HG02759 (cell line): ENCODE results near the gene GCSAM.
A peak's percentile ranks its signal among the peaks of the same experiment; 100 is the strongest.

Experiments
- ATAC-seq: cut with Tn5 transposase; IDR thresholded peaks from one replicate; pipeline ENCODE4 v1.9.1; 2021; ENCODE audit warnings: mild to moderate bottlenecking, moderate library complexity; ENCODE audit not compliant: unreplicated experiment

Gene GCSAM, protein sequence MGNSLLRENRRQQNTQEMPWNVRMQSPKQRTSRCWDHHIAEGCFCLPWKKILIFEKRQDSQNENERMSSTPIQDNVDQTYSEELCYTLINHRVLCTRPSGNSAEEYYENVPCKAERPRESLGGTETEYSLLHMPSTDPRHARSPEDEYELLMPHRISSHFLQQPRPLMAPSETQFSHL

DNA sequence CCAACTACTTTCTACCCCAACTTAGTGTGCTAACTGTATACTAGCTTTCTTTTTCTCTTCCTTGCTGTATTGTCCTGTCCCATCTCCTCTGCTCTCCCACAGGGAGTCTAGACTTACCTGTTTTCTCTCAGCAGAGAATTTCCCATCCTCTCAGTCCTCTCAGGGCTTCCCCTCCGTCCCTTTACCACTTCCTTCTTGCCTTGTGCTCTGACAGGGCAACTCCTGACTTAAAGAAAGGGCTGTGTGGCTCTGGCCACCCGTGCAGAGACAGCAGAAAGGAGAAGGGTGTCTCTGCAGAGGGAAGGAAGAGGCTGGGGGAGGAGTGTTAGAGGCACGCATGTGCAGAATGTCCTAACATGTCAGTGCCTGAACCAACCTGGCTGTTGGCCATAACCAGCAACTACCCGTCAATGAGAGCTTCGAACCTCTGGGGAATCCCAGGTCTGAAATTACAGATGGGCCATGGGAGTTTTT, at the start of gene GCSAM:
Gene GCSAM, minus strand, starts transcription at position 274 of the 474 bp plus-strand sequence. Its CDS starts 128 bp downstream, at position 146.
- ATAC-seq = peak; percentile 78

DNA sequence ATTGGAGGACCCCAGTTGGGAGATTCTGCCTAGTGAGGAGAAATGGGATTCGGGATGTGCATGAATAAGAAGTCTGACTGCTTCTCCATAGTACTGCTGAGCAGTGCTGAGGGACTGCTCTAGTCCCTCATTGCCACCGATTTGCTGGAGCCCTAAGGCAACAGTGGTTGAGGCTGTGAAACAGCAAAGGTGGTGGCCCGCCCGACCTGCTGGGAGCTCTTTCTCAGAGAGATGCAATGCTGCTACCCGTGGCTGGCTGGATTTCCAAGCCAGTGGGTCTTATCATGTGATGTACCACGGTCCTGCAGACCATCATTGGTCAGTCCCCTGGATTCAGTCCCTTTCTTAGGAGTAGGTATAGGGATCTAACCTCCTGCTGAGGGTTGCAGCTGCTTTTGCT, 42.6 kb upstream of the GCSAM start:
- no peak for ATAC-seq

DNA sequence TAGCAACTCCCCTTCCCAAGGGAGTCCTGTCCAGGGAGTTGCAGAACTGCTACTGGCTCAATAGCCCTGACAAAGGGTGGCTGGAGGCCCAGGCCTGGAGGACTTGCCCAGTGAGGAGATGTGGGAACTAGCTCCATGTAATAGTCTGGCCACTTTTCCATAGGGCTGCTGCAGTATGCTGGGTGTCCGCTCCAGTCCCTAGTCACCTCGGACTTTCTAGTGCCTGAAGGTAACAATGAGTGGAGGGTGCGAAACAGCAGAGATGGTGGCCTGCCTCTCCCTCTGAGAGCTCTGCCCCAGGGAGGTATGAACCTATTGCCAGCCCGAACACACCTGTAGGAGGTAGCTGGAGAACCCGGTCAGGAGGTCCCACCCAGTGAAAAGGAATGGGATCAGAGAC, 42.0 kb upstream of the GCSAM start:
- no peak for ATAC-seq

DNA sequence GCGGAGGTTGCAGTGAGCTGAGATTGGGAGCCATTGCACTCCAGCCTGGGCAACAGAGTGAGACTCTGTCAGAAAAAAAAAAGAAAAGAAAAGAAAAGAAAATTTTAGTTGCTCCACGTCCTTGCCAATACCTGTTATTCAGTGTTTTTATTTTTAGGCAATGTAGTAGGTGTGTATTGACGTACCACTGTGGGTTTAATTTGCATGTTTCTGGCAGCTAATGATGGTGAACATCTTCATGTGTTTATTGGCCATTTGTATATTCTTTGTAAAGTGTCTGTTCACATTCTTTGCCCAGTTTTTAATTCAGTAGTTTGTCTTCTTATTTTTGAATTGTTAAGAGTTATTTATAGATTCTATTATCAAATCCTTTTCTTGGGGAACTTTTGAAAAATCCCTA, 38.1 kb upstream of the GCSAM start:
- no peak for ATAC-seq

DNA sequence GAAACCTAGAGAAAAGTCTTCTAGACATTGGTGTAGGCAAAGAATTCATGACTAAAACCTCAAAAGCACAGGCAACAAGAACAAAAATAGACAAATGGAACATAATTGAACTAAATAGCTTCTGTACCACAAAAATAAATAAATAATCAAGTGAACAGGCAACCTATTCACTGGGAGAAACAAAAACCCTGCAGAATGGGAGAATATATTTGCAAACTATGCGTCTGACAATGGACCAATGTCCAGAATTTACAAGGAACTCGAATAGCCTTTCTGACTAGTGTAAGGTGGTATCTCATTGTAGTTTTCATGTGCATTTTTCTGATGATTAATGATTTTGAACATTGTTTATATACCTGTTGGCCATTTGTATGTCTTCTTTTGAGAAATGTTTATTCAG, 37.0 kb upstream of the GCSAM start:
- no peak for ATAC-seq

DNA sequence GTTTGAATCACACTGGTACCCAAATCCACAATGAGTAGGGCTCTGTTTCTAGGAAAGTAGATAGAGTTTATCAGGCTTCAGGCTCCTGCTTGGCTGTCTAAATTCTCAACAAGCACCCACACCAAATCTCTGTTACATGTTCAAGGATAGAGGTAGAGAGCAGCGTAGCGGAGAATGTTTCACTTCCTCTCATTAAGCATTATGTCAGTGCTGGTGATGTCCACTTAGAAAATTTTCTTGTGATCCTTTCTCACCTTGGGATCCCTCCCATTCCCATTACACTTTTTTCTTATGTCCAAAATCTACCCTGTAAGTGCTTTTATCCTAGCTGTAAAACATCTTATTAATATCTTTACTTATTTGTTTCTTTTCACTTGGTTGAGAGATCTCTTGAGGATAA, 34.7 kb upstream of the GCSAM start:
- no peak for ATAC-seq

DNA sequence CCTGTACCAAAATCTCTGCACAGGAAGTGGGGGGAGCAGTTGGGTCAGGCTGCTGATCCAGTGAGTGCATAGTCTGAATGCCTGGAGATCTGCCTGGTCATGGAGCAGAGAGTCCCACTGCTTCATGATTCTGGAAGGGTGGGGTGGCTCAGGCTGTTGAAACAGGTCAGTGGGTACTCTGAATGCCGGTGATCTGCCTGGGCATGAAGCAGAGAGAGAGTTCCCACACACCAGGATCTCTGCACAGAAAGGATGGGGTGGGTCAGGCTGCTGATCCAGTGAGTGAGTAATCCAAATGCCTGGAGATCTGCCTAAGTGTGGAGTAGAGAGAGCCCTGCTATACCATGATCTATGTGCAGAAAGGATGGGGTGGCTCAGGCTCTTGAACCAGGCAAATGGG, 16.1 kb upstream of the GCSAM start:
- no peak for ATAC-seq

DNA sequence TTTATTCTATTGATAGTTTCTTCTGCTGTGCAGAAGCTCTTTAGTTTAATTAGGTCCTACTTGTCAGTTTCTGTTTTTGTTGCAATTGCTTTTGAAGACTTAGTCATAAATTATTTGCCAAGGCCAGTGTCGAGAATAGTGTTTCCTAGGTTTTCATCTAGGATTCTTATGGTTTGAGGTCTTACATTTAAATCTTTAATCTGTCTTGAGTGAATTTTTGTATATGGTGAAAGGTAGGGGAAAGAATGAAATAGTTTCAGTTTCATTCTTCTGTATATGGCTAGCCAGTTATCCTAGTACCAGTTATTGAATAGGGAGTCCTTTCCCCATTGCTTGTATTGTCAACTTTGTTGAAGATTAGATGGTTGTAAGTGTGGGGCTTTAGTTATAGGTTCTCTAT, 10.6 kb upstream of the GCSAM start:
- no peak for ATAC-seq

DNA sequence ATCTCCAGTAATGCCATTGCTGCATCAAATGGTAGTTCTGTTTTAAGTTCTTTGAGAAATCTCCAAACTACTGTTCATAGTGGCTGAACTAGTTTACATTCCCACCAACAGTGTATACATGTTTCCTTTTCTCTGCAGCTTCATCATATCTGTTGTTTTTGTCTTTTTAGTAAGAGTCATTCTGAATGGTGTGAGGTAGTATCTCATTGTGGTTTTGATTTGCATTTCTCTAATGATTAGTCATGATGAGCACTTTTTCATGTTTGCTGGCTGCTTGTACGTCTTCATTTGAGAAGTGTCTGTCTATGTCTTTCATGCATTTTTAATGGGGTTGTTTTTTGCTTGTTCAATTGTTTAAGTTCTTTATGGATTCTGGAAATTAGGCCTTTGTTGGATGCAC, 10.2 kb upstream of the GCSAM start:
- ATAC-seq = peak; percentile 66

DNA sequence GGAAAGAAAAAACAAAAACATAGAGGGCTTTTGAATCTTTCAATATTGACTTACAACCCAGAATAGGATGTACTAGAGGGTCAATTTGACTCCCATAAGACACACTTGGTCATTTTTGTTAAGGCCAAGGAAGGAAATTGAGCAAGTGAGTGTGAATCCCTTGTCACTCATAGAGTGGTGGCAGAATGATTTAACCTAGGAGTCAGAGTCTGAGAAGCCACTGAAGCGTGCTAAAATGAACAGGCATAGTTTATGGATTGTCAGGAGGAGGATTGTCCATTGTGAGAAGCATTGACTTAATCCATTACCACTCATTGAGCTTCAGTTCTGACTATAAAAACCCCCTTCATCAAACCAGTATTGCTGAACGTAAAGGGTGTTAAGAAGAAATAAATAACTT, 8.2 kb upstream of the GCSAM start:
- no peak for ATAC-seq

DNA sequence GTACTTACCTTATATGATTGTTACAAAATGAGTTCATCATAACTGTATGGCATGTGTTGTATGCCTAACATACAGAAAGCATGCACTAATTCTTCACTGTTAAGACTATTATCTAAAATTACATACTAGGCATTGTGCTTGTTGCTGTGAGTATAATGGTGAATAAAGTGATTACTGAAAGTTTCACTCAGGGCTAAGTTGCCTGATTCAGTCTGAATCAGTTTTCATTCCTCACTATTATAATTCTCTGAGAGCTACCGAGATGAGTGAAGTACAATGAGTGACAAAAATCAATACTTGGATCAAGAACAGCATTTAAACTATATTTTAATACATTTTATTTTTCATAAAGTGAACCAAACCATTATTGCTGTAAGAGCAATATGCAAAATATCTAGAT, 7.5 kb upstream of the GCSAM start:
- ATAC-seq = no peak

DNA sequence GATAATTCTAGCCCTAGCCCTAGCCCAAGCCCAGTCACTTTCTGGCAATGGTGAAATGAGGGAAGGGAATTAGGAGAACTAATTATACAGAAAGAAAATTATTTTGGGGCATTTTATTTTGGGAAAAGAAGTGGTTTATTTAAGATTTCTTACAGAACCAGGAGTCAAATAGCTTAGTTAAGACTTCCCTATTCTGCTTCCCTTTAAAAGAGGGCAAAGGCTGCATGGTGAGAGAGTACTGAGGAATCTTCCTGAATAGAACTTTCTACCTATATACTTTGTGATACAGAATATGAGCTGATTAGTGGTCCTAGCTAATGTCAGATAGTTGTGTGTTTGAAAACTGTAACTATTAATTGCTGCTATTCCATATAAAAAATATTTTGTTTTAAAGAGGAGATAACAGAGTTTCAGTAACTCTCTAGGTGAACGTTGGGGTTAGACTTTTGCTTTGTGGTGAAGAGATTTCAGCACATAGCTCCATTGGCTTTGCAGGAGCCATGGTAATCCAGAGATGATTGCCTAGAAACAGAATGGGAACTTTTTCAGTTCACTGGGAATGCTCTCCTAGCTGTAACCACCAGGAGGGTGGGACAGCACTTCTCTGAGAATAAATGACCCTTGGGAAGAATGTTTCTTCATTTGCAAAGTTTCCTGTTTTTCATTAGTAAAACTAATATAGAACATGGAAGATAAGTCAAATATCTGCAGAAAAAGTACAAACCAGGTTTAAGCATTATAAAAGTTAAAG, 5.3 kb upstream of the GCSAM start:
- no peak for ATAC-seq

DNA sequence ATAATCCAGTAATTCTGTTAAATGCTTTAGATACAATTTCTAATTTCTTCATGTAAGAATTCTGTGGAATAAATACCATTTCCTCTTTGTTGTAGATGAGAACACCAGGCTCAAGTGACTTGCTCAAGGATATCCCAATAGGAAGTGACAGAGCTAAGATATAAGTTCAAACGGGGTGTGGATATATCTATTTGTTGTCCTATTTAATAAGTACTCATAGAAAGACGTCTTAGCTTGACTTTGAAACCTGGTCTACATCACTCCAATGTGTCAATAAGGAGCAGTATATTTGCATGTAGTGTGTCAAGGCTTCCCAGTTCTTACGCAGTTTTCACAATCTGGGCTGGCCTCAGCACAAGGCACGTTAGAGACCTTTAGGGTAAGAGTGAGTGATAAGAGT, 4.7 kb upstream of the GCSAM start:
- no peak for ATAC-seq

DNA sequence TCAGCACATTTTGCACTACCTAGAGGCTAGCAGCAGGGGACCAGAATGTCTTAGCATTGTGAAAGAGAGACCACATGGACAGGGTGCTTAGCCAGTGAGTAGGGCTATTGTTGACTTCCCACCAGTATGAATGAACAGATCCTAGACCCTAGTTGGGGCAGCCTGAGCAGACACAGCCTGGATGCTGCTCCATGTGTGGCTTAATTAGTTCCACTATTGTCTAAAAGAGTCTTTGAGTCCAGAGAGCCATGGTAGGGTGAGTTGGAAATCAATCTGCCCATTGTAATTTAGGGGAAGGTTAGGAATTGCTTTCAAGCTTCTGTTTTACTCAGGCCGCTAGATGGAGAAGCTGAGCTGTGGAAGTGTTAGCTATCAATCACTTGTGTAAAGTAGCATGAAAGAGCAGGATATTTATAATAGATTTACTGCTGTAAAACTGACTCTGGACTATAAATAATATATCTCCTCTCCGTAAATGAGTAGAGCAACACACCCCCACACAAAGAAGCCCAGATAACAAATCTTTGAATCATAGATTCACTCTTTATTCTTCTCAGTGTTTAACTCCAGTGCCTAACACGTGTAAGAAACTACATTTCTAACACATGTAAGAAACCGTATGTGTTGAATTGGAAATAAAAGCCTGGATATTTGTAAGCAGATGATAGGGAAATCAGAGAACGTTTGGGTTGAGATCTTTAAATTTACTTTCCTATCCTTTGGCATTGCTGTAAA, 4.1 kb upstream of the GCSAM start:
- peak; percentile 25 for ATAC-seq

DNA sequence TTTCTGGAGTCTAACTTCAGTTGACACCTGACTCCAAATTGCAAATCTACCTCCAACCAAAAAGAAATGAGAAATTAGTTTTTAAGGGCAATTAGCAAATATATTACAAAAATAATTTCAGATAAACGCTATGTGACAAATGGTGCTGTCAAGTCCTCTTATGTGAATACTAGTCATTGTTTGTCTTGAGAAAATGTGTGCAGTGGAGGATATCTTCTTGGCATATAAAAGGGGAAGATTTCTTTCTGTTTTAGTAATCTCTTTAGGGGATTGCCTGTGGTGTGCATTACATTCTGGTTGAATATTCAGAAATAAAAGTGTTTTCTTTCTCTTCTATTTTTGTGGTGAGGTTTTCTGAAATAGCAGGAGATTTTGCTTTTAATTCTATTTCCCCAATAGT, 3.0 kb upstream of the GCSAM start:
- ATAC-seq = peak; percentile 17

DNA sequence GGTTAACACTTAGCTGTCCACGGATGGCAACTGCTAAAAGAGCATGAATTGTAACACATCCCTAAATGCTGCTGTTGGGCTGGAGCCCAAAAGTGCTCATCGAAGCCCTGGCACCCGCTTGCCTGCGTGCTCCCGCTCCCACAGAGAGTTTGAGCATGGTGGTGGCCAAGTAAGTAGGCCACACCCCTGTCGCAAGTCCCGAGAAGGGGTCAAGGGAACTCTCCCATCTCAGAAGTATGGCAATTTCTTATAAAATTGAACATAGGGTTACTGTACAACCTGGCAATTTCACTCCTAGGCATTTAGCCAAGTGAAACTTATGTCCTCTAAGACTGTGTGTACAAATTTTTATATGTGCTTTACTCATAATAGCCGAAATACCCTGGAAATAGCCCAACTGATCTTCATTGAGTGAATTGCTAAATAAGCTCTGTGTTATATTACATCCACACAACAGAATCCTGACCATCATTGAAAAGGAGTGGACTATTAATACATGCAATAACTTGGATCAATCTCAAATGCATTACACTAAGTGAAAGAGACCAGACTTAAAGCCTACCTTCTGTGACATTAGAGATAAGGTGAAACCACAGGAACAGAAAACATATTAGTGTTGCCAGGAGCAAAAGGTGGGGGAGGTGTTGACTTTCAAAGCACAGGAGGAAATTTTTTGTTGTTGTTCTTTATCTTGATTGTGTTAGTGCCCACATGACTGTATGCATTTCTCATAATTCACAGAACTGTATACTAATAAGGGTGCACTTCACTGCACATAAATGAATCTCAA, 1.5 kb upstream of the GCSAM start:
- no peak for ATAC-seq

DNA sequence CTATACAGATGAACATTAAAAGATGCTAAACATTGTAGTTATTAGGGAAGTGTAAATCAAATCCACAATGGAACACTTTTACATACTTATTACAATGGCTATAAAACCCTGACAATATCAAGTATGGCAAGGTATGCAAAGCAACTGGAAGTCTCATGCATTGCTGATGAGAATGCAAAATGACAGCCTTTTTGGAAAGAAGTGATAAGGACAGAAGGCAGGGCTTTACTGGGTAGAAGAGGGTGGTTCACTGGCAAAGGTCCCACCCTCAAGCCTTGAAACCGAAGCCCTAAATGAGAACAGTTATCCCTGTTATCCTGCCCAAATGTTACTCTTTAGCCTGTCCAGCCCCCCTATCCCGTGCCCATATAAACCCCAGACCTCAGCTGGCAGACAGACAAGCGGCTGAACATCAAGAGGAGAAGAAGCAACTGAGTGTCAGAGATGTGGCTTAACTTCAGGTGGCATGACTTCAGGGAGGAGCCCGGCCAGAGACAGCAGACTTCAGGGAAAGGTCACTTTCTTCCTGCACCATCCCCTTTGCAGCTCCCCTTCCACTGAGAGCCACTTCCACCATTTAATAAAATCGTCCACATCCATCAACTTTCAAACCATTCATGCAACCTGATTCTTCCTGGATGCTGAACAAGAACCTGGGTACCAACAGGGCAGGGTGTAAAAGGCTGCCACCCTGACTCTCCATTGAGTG, 732 bp upstream of the GCSAM start:
- no peak for ATAC-seq

DNA sequence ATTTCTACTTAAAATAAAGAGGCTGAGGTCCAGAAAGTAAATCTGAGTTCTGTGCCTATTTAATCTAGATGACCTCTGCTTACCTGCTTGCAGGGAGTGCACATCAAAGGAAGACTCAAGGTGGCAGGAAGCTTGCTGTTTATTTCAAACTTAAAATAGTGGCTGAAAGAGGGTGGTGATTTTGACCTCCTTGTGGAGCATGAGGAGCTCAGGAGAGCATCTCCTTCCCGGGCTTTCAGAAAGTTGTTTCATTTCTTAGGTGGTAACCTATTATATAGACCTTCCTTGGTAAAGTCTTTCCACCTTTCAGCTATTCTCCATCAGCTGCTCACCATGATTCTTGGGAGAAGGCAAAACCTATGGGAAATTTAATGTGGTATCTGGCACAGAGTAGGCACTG, 494 bp downstream of the GCSAM start:
- peak; percentile 0 for ATAC-seq

DNA sequence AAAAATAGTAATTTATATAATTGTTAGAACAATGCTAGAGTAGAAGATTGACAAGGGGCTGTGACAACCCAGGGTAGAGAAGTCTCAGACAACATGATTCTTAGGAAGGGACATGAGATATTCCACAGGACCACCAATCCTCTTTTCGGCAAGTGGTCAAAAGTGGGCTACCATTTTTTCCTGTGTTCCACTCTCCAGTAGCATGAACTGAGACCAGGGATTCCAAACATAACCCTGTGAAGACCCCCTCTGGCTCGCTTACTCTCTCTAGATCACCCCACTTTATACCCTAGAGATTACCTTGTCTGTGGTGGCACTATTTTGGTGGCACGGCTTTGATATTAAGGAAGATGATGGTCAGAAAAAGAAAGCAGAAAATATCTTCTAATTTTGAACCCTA, 960 bp downstream of the GCSAM start:
- ATAC-seq = no peak

DNA sequence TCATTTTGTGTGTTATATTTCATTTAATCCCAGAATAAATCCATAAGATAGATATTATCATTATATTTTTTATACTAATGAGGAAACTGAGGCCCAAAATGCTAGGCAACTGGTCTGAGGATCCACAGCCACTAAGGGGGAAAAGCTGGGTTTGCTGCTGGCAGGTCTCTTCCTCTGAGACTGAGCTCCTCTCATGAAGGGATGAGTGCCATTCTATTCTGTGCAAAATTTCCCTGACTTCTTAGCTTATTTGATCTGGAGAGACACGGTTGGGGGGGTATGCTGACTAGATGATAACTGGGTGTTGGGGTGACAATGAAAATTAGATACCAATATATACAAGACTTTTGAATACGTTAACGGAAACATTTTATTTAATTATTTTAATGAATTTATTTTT, 1.9 kb downstream of the GCSAM start:
- no peak for ATAC-seq

DNA sequence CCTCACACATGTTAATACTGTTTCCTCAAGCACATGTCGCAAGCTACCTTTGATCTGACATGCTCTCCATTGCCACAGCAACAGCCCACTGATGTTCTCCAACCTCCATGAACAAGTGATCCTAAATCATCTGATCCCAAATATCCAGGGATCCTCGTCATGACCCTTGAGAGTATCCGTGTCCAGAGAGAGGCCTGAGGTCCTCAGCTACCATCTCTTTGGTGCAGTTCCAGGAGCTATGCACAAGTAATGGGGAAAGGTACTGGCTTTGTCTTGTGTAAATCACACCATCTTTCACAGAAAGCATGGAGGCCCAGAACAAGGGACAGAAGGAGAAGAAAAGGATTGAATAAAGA, 2.4 kb downstream of the GCSAM start:
- ATAC-seq = no peak
